Stomach (tissue), 4 donors: ENCODE data around the gene HDGF.

Experiments
- CTCF ChIP-seq, 7 experiments: fragments of 450-650 bp in 4 of 7; fragments of 200-600 bp in 3 of 7; sonication (generic) in 3 of 7; IDR thresholded peaks; one replicate each; pipeline ENCODE4 v1.5.1; 2016 to 2019; ENCODE audit warnings: antibody characterized with exemption in 7 of 7, control low read depth in 2 of 7, mild to moderate bottlenecking in 1 of 7
- EP300 ChIP-seq: sonication (generic); formaldehyde crosslinking; IDR thresholded peaks from one replicate; pipeline ENCODE4 v1.6.1; 2017; ENCODE audit warnings: antibody characterized with exemption
- POLR2A ChIP-seq, 4 donors: fragments of 450-650 bp; IDR thresholded peaks; one replicate each; pipeline ENCODE4 v1.6.1; 2016; ENCODE audit warnings: antibody characterized with exemption in 4 of 4, control low read depth in 2 of 4, mild to moderate bottlenecking in 1 of 4, moderate library complexity in 1 of 4
- POLR2AphosphoS5 ChIP-seq, 3 donors: sonication (generic); formaldehyde crosslinking; IDR thresholded peaks; one replicate each; pipeline ENCODE4 v1.6.1; 2016; ENCODE audit warnings: antibody characterized with exemption in 3 of 3

- TF ChIP-seq EP300 (no peak), CTCF (IDR thresholded peaks at IDR 0.05) (peak in 5 of 7 experiments; percentile 22 to 68 (median 57)), POLR2A (IDR thresholded peaks at IDR 0.05) (no peak), POLR2AphosphoS5 (IDR thresholded peaks at IDR 0.05) (no peak)
Measured at GRCh38 chr1:156797212-156797871, 45.9 kb upstream of the HDGF start.
